GM23338 (cell line): ENCODE measurements around the gene EPHA6. TPM values are rescaled to one million over a fixed set of nuclear protein-coding genes. Genes with fewer than 3 reads are reported as not detected.

Experiments used
- ATAC-seq: fragments of 200-7000 bp; cut with Tn5 transposase; 3 replicates; pipeline ENCODE4 v1.9.1; 2020
- DNase-seq: peaks from one replicate; pipeline ENCODE4 v3.0.0-alpha.2; 2015; ENCODE audit warnings: low spot score
- H2AFZ ChIP-seq: fragments of 200-600 bp; sonication (generic); 2 replicates; pipeline ENCODE4 v1.8.0; 2016; ENCODE audit warnings: antibody characterized with exemption, mild to moderate bottlenecking, moderate library complexity
- H3F3A ChIP-seq: fragments of 200-600 bp; sonication (generic); replicated peaks from 2 replicates; pipeline ENCODE4 v1.8.0; 2017; ENCODE audit warnings: antibody characterized with exemption, mixed run types, low read depth
- H3K27ac ChIP-seq: fragments of 200-600 bp; sonication (generic); 2 replicates; pipeline ENCODE4 v1.6.1; 2016; ENCODE audit warnings: low read depth
- H3K27me3 ChIP-seq: fragments of 200-600 bp; sonication (generic); 2 replicates; pipeline ENCODE4 v1.8.0; 2016; ENCODE audit warnings: mild to moderate bottlenecking, mixed run types, moderate library complexity; ENCODE audit not compliant: insufficient read depth
- H3K36me3 ChIP-seq: fragments of 200-600 bp; sonication (generic); 2 replicates; pipeline ENCODE4 v1.8.0; 2016; ENCODE audit warnings: mild to moderate bottlenecking; ENCODE audit not compliant: insufficient read depth
- H3K4me1 ChIP-seq: fragments of 200-600 bp; sonication (generic); 2 replicates; pipeline ENCODE4 v1.8.0; 2016; ENCODE audit warnings: mild to moderate bottlenecking, moderate library complexity; ENCODE audit not compliant: insufficient read depth
- H3K4me2 ChIP-seq: fragments of 200-600 bp; sonication (generic); 2 replicates; pipeline ENCODE4 v1.7.1; 2017; ENCODE audit warnings: mixed run types
- H3K4me3 ChIP-seq: fragments of 200-600 bp; sonication (generic); 2 replicates; pipeline ENCODE4 v1.6.1; 2016; ENCODE audit warnings: mixed run types
- H3K79me2 ChIP-seq: fragments of 200-600 bp; sonication (generic); replicated peaks from 2 replicates; pipeline ENCODE4 v1.8.0; 2017; ENCODE audit warnings: mild to moderate bottlenecking; ENCODE audit not compliant: insufficient read depth
- H3K9me2 ChIP-seq: fragments of 200-600 bp; sonication (generic); 2 replicates; pipeline ENCODE4 v1.8.0; 2017; ENCODE audit not compliant: insufficient read depth
- H4K20me1 ChIP-seq: fragments of 200-600 bp; sonication (generic); replicated peaks from 2 replicates; pipeline ENCODE4 v1.8.0; 2017; ENCODE audit warnings: mild to moderate bottlenecking; ENCODE audit not compliant: insufficient read depth
- H3K27ac Mint-ChIP-seq: 2 replicates; pipeline ENCODE4 v1.8.0; 2020; ENCODE audit warnings: inconsistent platforms, mild to moderate bottlenecking, moderate library complexity, mixed read lengths
- H3K27me3 Mint-ChIP-seq: 3 replicates; pipeline ENCODE4 v1.8.0; 2022; ENCODE audit warnings: low read depth, mild to moderate bottlenecking, moderate library complexity, mixed read lengths, inconsistent platforms; ENCODE audit not compliant: insufficient read depth, poor library complexity
- H3K36me3 Mint-ChIP-seq: 3 replicates; pipeline ENCODE4 v1.8.0; 2021; ENCODE audit warnings: low read depth, mild to moderate bottlenecking, inconsistent platforms, moderate library complexity, mixed read lengths
- H3K4me1 Mint-ChIP-seq: 3 replicates; pipeline ENCODE4 v1.8.0; 2020; ENCODE audit warnings: mild to moderate bottlenecking, inconsistent platforms, mixed read lengths
- H3K4me3 Mint-ChIP-seq: 3 replicates; pipeline ENCODE4 v1.8.0; 2021; ENCODE audit warnings: moderate library complexity, mild to moderate bottlenecking, inconsistent platforms, mixed read lengths
- H3K9me3 Mint-ChIP-seq: 3 replicates; pipeline ENCODE4 v1.8.0; 2020; ENCODE audit warnings: moderate library complexity, mild to moderate bottlenecking, inconsistent platforms, mixed read lengths
- CREB1 ChIP-seq: fragments of 250-450 bp; sonication (Bioruptor Pico); IDR thresholded peaks from 2 replicates; pipeline ENCODE4 v1.5.0; 2020; ENCODE audit warnings: low read depth, mild to moderate bottlenecking, moderate library complexity
- EZH2 ChIP-seq: fragments of 200-600 bp; sonication (generic); IDR thresholded peaks from one replicate; pipeline ENCODE4 v1.8.0; 2017; ENCODE audit warnings: antibody characterized with exemption, mild to moderate bottlenecking, low read depth; ENCODE audit not compliant: unreplicated experiment
- EZH2phosphoT487 ChIP-seq: fragments of 200-600 bp; sonication (generic); IDR thresholded peaks from one replicate; pipeline ENCODE4 v1.8.1; 2018; ENCODE audit warnings: antibody characterized with exemption; ENCODE audit not compliant: unreplicated experiment
- JUNB ChIP-seq: IDR thresholded peaks from one replicate; pipeline ENCODE4 v1.6.1; 2016; ENCODE audit warnings: antibody characterized with exemption; ENCODE audit not compliant: unreplicated experiment
- NANOG ChIP-seq: IDR thresholded peaks from 2 replicates; pipeline ENCODE4 v1.6.1; 2016; ENCODE audit warnings: antibody characterized with exemption, borderline replicate concordance
- POLR2AphosphoS5 ChIP-seq: IDR thresholded peaks from 2 replicates; pipeline ENCODE4 v1.6.1; 2016; ENCODE audit warnings: antibody characterized with exemption, low read depth
- STAT1 ChIP-seq: IDR thresholded peaks from one replicate; pipeline ENCODE4 v1.6.1; 2016; ENCODE audit warnings: antibody characterized with exemption; ENCODE audit not compliant: unreplicated experiment
- ZNF114 ChIP-seq: fragments of 250-450 bp; sonication (Bioruptor Pico); IDR thresholded peaks from 2 replicates; pipeline ENCODE4 v1.5.0; 2020; ENCODE audit warnings: mild to moderate bottlenecking, moderate library complexity
- ZNF331 ChIP-seq: fragments of 250-450 bp; sonication (Bioruptor Pico); IDR thresholded peaks from 2 replicates; pipeline ENCODE4 v1.5.0; 2020; ENCODE audit warnings: low read depth, mild to moderate bottlenecking, moderate library complexity
- polyA plus RNA-seq: library from polyadenylated mRNA; unstranded; fragments of >200 nt; fragmentation: Nextera tagmentation; extraction: Ambion mirVana; gene quantifications from 2 replicates; pipeline ENCODE4 v1.2.1, GENCODE V29; 2016
- total RNA-seq: library from RNA; depleted of rRNA; stranded (reverse); fragments of >200 nt; shearing (Covaris generic); gene quantifications from 2 replicates; pipeline ENCODE4 v1.2.3, GENCODE V29; 2014
- TF ChIP-seq, protein P1 (sequence below): IDR thresholded peaks from one replicate; pipeline ENCODE4 v1.6.1; 2018; ENCODE audit warnings: antibody characterized with exemption; ENCODE audit not compliant: unreplicated experiment
- TF ChIP-seq, protein P2 (sequence below): fragments of 250-450 bp; sonication (Bioruptor Pico); IDR thresholded peaks from 2 replicates; pipeline ENCODE4 v1.5.0; 2020; ENCODE audit warnings: mild to moderate bottlenecking, moderate library complexity
- TF ChIP-seq, protein P3 (sequence below): IDR thresholded peaks from 2 replicates; pipeline ENCODE4 v1.6.1; 2016; ENCODE audit warnings: antibody characterized with exemption
- TF ChIP-seq, protein P4 (sequence below), 2 experiments: fragments of 200-600 bp in 1 of 2; sonication (generic) in 1 of 2; conservative IDR thresholded peaks; 2 replicates each; pipeline versions ENCODE4 v1.5.1 to v1.6.1; 2016 to 2017; ENCODE audit warnings: antibody characterized with exemption in 2 of 2, low read depth in 2 of 2, mild to moderate bottlenecking in 2 of 2, moderate library complexity in 1 of 2

Gene EPHA6
- total and polyA plus RNA-seq, 2 experiments from 2014 or later, result 0.37 to 2.6 TPM

DNA sequence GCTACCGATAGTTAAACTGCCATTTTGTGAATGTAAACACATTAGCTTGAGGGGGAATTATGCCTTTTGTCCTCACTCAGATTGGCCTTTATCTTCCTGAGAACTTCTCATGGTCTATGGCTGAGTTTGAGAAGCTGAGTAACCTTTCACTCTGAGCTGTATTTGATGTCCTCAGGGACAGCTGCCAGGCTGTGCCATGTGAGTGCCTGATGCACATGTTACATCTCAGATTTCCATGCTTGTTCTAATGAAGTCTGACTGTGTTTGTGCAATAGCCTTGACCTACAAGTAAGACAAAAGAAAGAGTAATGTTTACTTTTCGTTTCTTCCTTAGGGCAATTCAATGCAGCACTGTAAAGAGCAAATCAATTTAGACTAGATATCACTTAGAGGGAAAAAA is 906.0 kb downstream of the EPHA6 start:
- no peak overlapping the region for H3K4me3 Mint-ChIP-seq
- Histone ChIP-seq H3K79me2 (no peaks in the 10 kb centered on the region), H3K36me3 (no peaks in the 10 kb centered on the region), H4K20me1 (no peaks in the 10 kb centered on the region), H3K4me2 (no peak overlapping the region), H3K27me3 (no peaks in the 10 kb centered on the region), H3F3A (no peaks in the 10 kb centered on the region), H2AFZ (no peak overlapping the region), H3K4me1 (peaks cover 8% of the 10 kb centered on the region; the same call in 1 of the 2 replicates), H3K27ac (no peak overlapping the region), H3K4me3 (no peak overlapping the region), H3K9me2 (no peaks in the 10 kb centered on the region)
- ATAC-seq (no peak), DNase-seq (no peak)
- H3K4me1 Mint-ChIP-seq, result peaks cover 13% of the 10 kb centered on the region; the same call in 2 of the 3 replicates
- no peaks in the 10 kb centered on the region; the same call in 2 of the 3 replicates for H3K36me3 Mint-ChIP-seq
- H3K9me3 Mint-ChIP-seq, result no peaks in the 10 kb centered on the region
- no peak overlapping the region for H3K27ac Mint-ChIP-seq
- H3K27me3 Mint-ChIP-seq, result peaks cover 3% of the 10 kb centered on the region
- TF ChIP-seq, protein P1, sequence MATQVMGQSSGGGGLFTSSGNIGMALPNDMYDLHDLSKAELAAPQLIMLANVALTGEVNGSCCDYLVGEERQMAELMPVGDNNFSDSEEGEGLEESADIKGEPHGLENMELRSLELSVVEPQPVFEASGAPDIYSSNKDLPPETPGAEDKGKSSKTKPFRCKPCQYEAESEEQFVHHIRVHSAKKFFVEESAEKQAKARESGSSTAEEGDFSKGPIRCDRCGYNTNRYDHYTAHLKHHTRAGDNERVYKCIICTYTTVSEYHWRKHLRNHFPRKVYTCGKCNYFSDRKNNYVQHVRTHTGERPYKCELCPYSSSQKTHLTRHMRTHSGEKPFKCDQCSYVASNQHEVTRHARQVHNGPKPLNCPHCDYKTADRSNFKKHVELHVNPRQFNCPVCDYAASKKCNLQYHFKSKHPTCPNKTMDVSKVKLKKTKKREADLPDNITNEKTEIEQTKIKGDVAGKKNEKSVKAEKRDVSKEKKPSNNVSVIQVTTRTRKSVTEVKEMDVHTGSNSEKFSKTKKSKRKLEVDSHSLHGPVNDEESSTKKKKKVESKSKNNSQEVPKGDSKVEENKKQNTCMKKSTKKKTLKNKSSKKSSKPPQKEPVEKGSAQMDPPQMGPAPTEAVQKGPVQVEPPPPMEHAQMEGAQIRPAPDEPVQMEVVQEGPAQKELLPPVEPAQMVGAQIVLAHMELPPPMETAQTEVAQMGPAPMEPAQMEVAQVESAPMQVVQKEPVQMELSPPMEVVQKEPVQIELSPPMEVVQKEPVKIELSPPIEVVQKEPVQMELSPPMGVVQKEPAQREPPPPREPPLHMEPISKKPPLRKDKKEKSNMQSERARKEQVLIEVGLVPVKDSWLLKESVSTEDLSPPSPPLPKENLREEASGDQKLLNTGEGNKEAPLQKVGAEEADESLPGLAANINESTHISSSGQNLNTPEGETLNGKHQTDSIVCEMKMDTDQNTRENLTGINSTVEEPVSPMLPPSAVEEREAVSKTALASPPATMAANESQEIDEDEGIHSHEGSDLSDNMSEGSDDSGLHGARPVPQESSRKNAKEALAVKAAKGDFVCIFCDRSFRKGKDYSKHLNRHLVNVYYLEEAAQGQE, result no peak
- no peak for TF ChIP-seq EZH2
- TF ChIP-seq POLR2AphosphoS5, result no peak
- TF ChIP-seq JUNB, result no peak
- TF ChIP-seq EZH2phosphoT487, result no peak
- no peak for TF ChIP-seq ZNF114 (CRISPR knock-in tag)
- TF ChIP-seq, protein P2, sequence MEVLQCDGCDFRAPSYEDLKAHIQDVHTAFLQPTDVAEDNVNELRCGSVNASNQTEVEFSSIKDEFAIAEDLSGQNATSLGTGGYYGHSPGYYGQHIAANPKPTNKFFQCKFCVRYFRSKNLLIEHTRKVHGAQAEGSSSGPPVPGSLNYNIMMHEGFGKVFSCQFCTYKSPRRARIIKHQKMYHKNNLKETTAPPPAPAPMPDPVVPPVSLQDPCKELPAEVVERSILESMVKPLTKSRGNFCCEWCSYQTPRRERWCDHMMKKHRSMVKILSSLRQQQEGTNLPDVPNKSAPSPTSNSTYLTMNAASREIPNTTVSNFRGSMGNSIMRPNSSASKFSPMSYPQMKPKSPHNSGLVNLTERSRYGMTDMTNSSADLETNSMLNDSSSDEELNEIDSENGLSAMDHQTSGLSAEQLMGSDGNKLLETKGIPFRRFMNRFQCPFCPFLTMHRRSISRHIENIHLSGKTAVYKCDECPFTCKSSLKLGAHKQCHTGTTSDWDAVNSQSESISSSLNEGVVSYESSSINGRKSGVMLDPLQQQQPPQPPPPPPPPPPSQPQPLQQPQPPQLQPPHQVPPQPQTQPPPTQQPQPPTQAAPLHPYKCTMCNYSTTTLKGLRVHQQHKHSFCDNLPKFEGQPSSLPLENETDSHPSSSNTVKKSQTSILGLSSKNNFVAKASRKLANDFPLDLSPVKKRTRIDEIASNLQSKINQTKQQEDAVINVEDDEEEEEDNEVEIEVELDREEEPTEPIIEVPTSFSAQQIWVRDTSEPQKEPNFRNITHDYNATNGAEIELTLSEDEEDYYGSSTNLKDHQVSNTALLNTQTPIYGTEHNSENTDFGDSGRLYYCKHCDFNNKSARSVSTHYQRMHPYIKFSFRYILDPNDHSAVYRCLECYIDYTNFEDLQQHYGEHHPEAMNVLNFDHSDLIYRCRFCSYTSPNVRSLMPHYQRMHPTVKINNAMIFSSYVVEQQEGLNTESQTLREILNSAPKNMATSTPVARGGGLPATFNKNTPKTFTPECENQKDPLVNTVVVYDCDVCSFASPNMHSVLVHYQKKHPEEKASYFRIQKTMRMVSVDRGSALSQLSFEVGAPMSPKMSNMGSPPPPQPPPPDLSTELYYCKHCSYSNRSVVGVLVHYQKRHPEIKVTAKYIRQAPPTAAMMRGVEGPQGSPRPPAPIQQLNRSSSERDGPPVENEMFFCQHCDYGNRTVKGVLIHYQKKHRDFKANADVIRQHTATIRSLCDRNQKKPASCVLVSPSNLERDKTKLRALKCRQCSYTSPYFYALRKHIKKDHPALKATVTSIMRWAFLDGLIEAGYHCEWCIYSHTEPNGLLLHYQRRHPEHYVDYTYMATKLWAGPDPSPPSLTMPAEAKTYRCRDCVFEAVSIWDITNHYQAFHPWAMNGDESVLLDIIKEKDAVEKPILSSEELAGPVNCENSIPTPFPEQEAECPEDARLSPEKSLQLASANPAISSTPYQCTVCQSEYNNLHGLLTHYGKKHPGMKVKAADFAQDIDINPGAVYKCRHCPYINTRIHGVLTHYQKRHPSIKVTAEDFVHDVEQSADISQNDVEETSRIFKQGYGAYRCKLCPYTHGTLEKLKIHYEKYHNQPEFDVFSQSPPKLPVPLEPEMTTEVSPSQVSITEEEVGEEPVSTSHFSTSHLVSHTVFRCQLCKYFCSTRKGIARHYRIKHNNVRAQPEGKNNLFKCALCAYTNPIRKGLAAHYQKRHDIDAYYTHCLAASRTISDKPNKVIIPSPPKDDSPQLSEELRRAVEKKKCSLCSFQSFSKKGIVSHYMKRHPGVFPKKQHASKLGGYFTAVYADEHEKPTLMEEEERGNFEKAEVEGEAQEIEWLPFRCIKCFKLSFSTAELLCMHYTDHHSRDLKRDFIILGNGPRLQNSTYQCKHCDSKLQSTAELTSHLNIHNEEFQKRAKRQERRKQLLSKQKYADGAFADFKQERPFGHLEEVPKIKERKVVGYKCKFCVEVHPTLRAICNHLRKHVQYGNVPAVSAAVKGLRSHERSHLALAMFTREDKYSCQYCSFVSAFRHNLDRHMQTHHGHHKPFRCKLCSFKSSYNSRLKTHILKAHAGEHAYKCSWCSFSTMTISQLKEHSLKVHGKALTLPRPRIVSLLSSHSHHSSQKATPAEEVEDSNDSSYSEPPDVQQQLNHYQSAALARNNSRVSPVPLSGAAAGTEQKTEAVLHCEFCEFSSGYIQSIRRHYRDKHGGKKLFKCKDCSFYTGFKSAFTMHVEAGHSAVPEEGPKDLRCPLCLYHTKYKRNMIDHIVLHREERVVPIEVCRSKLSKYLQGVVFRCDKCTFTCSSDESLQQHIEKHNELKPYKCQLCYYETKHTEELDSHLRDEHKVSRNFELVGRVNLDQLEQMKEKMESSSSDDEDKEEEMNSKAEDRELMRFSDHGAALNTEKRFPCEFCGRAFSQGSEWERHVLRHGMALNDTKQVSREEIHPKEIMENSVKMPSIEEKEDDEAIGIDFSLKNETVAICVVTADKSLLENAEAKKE (CRISPR knock-in tag), result no peak
- no peak for TF ChIP-seq STAT1
- TF ChIP-seq, protein P3, sequence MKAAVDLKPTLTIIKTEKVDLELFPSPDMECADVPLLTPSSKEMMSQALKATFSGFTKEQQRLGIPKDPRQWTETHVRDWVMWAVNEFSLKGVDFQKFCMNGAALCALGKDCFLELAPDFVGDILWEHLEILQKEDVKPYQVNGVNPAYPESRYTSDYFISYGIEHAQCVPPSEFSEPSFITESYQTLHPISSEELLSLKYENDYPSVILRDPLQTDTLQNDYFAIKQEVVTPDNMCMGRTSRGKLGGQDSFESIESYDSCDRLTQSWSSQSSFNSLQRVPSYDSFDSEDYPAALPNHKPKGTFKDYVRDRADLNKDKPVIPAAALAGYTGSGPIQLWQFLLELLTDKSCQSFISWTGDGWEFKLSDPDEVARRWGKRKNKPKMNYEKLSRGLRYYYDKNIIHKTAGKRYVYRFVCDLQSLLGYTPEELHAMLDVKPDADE, result no peak
- no peak for TF ChIP-seq NANOG
- TF ChIP-seq ZNF331 (CRISPR knock-in tag), result no peak
- no peak for TF ChIP-seq CREB1 (CRISPR knock-in tag)
- TF ChIP-seq, protein P4, sequence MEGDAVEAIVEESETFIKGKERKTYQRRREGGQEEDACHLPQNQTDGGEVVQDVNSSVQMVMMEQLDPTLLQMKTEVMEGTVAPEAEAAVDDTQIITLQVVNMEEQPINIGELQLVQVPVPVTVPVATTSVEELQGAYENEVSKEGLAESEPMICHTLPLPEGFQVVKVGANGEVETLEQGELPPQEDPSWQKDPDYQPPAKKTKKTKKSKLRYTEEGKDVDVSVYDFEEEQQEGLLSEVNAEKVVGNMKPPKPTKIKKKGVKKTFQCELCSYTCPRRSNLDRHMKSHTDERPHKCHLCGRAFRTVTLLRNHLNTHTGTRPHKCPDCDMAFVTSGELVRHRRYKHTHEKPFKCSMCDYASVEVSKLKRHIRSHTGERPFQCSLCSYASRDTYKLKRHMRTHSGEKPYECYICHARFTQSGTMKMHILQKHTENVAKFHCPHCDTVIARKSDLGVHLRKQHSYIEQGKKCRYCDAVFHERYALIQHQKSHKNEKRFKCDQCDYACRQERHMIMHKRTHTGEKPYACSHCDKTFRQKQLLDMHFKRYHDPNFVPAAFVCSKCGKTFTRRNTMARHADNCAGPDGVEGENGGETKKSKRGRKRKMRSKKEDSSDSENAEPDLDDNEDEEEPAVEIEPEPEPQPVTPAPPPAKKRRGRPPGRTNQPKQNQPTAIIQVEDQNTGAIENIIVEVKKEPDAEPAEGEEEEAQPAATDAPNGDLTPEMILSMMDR (conservative IDR thresholded peaks at IDR 0.05; ENCODE audit: low read depth in 2 of 2), result no peak
